Fibroblast of skin of right biceps (primary cell): Measurements from ENCODE around the gene PTPN20.
"Not testable (repeated sequence)": the region's sequence is repeated elsewhere in the genome, so short reads cannot be mapped to it uniquely, and the experiment has no call there.

Experiments used
- DNase-seq: peaks from one replicate; pipeline ENCODE4 v3.0.0-alpha.2; 2013

The PTPN20 gene

GRCh38 chr10:46960742-46961141 is 49.5 kb downstream of the PTPN20 start:
- DNase-seq: not testable (repeated sequence)

- DNase-seq: not testable (repeated sequence)
Measured at GRCh38 chr10:46963356-46963755, 52.1 kb downstream of the PTPN20 start.

GRCh38 chr10:46967013-46967412 is 55.8 kb downstream of the PTPN20 start:
- DNase-seq: not testable (repeated sequence)

- DNase-seq: not testable (repeated sequence)
Measured at GRCh38 chr10:46980223-46980622, 69.0 kb downstream of the PTPN20 start.

- not testable (repeated sequence) for DNase-seq
Measured at GRCh38 chr10:46987233-46987924, 76.2 kb downstream of the PTPN20 start.

GRCh38 chr10:46992803-46993561 is 81.8 kb downstream of the PTPN20 start:
- peak; percentile 33 for DNase-seq

- no peak for DNase-seq
Measured at GRCh38 chr10:46995234-46995633, 84.0 kb downstream of the PTPN20 start.

GRCh38 chr10:46998192-46998591 is 87.0 kb downstream of the PTPN20 start:
- no peak for DNase-seq

GRCh38 chr10:46998595-46998994 is 87.4 kb downstream of the PTPN20 start:
- DNase-seq: no peak

- DNase-seq: no peak
Measured at GRCh38 chr10:46999217-46999616, 88.0 kb downstream of the PTPN20 start.

GRCh38 chr10:47008769-47009168 is 97.5 kb downstream of the PTPN20 start:
- DNase-seq: no peak

GRCh38 chr10:47009215-47009838 is 98.1 kb downstream of the PTPN20 start:
- DNase-seq: no peak

GRCh38 chr10:47010036-47010435 is 98.8 kb downstream of the PTPN20 start:
- no peak for DNase-seq

GRCh38 chr10:47012214-47012613 is 101.0 kb downstream of the PTPN20 start:
- no peak for DNase-seq

- DNase-seq: no peak
Measured at GRCh38 chr10:47013507-47014154, 102.4 kb downstream of the PTPN20 start.

GRCh38 chr10:47015404-47015803 is 104.2 kb downstream of the PTPN20 start:
- no peak for DNase-seq

- no peak for DNase-seq
Measured at GRCh38 chr10:47016564-47016963, 105.3 kb downstream of the PTPN20 start.

GRCh38 chr10:47018026-47018735 is 107.0 kb downstream of the PTPN20 start:
- no peak for DNase-seq

GRCh38 chr10:47019155-47020145 is 108.2 kb downstream of the PTPN20 start:
- no peak for DNase-seq

- DNase-seq: peak; percentile 63
Measured at GRCh38 chr10:47020471-47020870, 109.2 kb downstream of the PTPN20 start.

GRCh38 chr10:47021850-47022249 is 110.6 kb downstream of the PTPN20 start:
- no peak for DNase-seq
